ENCODE measurements around the gene CTSC. TPM values are rescaled to one million over a fixed set of nuclear protein-coding genes. Genes with fewer than 3 reads are reported as not detected.

The CTSC gene
- polyA plus RNA-seq, 3 donors = 150 to 415 (median 284) TPM

- peaks cover 77 to 83% of the 10 kb centered on the region in 2 donors for H3K36me3 Mint-ChIP-seq
- H3K4me1 ChIP-seq (ENCODE audit: control insufficient read depth in 1 of 2, insufficient read depth in 2 of 2, low read length in 2 of 2) = peaks cover 13 to 14% of the 10 kb centered on the region in 2 donors
- H3K27ac Mint-ChIP-seq = no peak overlapping the region
These were observed 42.5 kb downstream of the CTSC start for GRCh38 chr11:88295028-88295427.

GRCh38 chr11:88293931-88294330 lies 43.6 kb downstream of the CTSC start:
- Mint-ChIP-seq H3K27ac (no peak overlapping the region), H3K27me3 (ENCODE audit: low read depth in 3 of 3) (no peaks in the 10 kb centered on the region), H3K4me1 (peaks cover 13% of the 10 kb centered on the region), H3K36me3 (peaks cover 78 to 83% of the 10 kb centered on the region in 2 donors), H3K9me3 (peaks cover 0 to 4% (median 0%) of the 10 kb centered on the region in 7 donors), H3K4me3 (no peak overlapping the region)
- no peak overlapping the region for H3K27ac ChIP-seq (ENCODE audit: low read depth in 1 of 2, low read length in 2 of 2)
- no peaks in the 10 kb centered on the region for H3K27me3 ChIP-seq (ENCODE audit: control insufficient read depth in 2 of 2, insufficient read depth in 2 of 2, low read length in 2 of 2)
- peaks cover 12 to 13% of the 10 kb centered on the region in 2 donors for H3K4me1 ChIP-seq (ENCODE audit: control insufficient read depth in 1 of 2, insufficient read depth in 2 of 2, low read length in 2 of 2)
- peaks cover 34% of the 10 kb centered on the region for H4K20me1 ChIP-seq (ENCODE audit: insufficient read depth, low read length)
- TF ChIP-seq CTCF (IDR thresholded peaks at IDR 0.05) = no peak
- no peaks in the 10 kb centered on the region for H3K9me3 ChIP-seq (replicated peaks in 1 of 2; ENCODE audit: control insufficient read depth in 1 of 2, insufficient read depth in 1 of 2, low read length in 2 of 2)
- intact Hi-C loops (cut with micrococcal nuclease) = no loop called here
- WGBS (ENCODE audit: insufficient coverage) = no CpG with 5 or more reads among the region's 3 CpGs
- no peak overlapping the region for H2AFZ ChIP-seq (ENCODE audit: insufficient read depth, low read depth, low read length, poor library complexity, severe bottlenecking)
- peak in 1 of 3 donors; percentile 4 for DNase-seq
- peaks cover 7% of the 10 kb centered on the region for H3K79me2 ChIP-seq (ENCODE audit: insufficient read depth, low read length)
- H3K36me3 ChIP-seq (replicated peaks in 1 of 2; ENCODE audit: control insufficient read depth in 1 of 2, insufficient read depth in 2 of 2, low read length in 2 of 2) = peaks cover 56 to 97% of the 10 kb centered on the region in 2 donors
- no peak overlapping the region for H3K9ac ChIP-seq (ENCODE audit: insufficient read depth, low read length, poor library complexity, severe bottlenecking)
- no peak overlapping the region for H3K4me2 ChIP-seq (replicated peaks; ENCODE audit: extremely low read depth, low read length, poor library complexity, severe bottlenecking)
- no peak overlapping the region for H3K4me3 ChIP-seq (replicated peaks in 1 of 3; ENCODE audit: low read depth in 2 of 3, low read length in 3 of 3)

More at GRCh38 chr11:88295028-88295427, 42.5 kb downstream of the CTSC start:
- DNase-seq = no peak
- Histone ChIP-seq H3K36me3 (replicated peaks in 1 of 2; ENCODE audit: control insufficient read depth in 1 of 2, insufficient read depth in 2 of 2, low read length in 2 of 2) (peaks cover 62 to 97% of the 10 kb centered on the region in 2 donors), H3K79me2 (ENCODE audit: insufficient read depth, low read length) (peaks cover 7% of the 10 kb centered on the region), H3K9ac (ENCODE audit: insufficient read depth, low read length, poor library complexity, severe bottlenecking) (no peak overlapping the region), H3K27ac (ENCODE audit: low read depth in 1 of 2, low read length in 2 of 2) (no peak overlapping the region), H3K4me2 (replicated peaks; ENCODE audit: extremely low read depth, low read length, poor library complexity, severe bottlenecking) (no peak overlapping the region), H4K20me1 (ENCODE audit: insufficient read depth, low read length) (peaks cover 34% of the 10 kb centered on the region), H3K27me3 (ENCODE audit: control insufficient read depth in 2 of 2, insufficient read depth in 2 of 2, low read length in 2 of 2) (no peaks in the 10 kb centered on the region), H3K4me3 (replicated peaks in 1 of 3; ENCODE audit: low read depth in 2 of 3, low read length in 3 of 3) (no peak overlapping the region), H3K9me3 (replicated peaks in 1 of 2; ENCODE audit: control insufficient read depth in 1 of 2, insufficient read depth in 1 of 2, low read length in 2 of 2) (no peaks in the 10 kb centered on the region), H2AFZ (ENCODE audit: insufficient read depth, low read depth, low read length, poor library complexity, severe bottlenecking) (no peak overlapping the region)
- Mint-ChIP-seq H3K27me3 (ENCODE audit: low read depth in 3 of 3) (no peaks in the 10 kb centered on the region), H3K4me1 (peaks cover 15% of the 10 kb centered on the region), H3K4me3 (no peak overlapping the region), H3K9me3 (peaks cover 0 to 4% (median 0%) of the 10 kb centered on the region in 7 donors)
- no peak for TF ChIP-seq CTCF (IDR thresholded peaks at IDR 0.05)
- 97% methylated on average over 3 of the region's 3 CpGs for WGBS (ENCODE audit: insufficient coverage)
- intact Hi-C loops (cut with micrococcal nuclease) = no loop called here

All from CD14-positive monocyte (primary cell).